IMR-90 (cell line): ENCODE measurements around the gene RAD23B. TPM values are rescaled to one million over a fixed set of nuclear protein-coding genes. Genes with fewer than 3 reads are reported as not detected.

ENCODE experiments used
- polyA plus RNA-seq, 3 experiments: library from polyadenylated mRNA; depleted of rRNA; stranded (reverse); fragments of >200 nt; gene quantifications; 2 replicates each; pipeline ENCODE4 v1.2.3, GENCODE V29; 2012; ENCODE audit warnings: low replicate concordance in 1 of 3
- total RNA-seq: library from RNA; depleted of rRNA; stranded (reverse); fragments of >200 nt; gene quantifications from 2 replicates; pipeline ENCODE4 v1.2.3, GENCODE V29; 2012; rRNA removed

The RAD23B gene
- total and polyA plus RNA-seq, 2 of the 4 experiments (the other 2 are of a cell fraction), result 126 to 148 TPM

Other genes starting within 250 kb of the RAD23B start
- gene KLF4, start 206.5 kb downstream of the RAD23B start, total RNA-seq, result 1.3 and 2.2 TPM in 2 replicates
- 3.8 and 6.9 TPM in 2 replicates for gene KLF4, start 206.5 kb downstream of the RAD23B start, polyA plus RNA-seq (2012; rRNA removed)